K562 (cell line): ENCODE measurements around the gene HBEGF.

ENCODE experiments used
- BHLHE40 ChIP-seq: IDR thresholded peaks from 2 replicates; pipeline ENCODE4 v1.6.1; 2011; ENCODE audit warnings: low read length, improper control_type of control experiment
- CTCF ChIP-seq, 3 experiments: IDR thresholded peaks in 2 of 3; conservative IDR thresholded peaks in 1 of 3; 2 replicates each; pipeline ENCODE4 v1.5.1; 2011 to 2012; ENCODE audit warnings: low read length in 3 of 3, mild to moderate bottlenecking in 3 of 3, control low read depth in 2 of 3, improper control_type of control experiment in 1 of 3, inconsistent platforms in 1 of 3, low read depth in 1 of 3, mixed read lengths in 1 of 3, moderate library complexity in 1 of 3; ENCODE audit not compliant: insufficient read depth in 2 of 3
- ELF1 ChIP-seq: fragments of 200-800 bp; sonication (Bioruptor generic); IDR thresholded peaks from 2 replicates; pipeline ENCODE4 v1.6.1; 2016; ENCODE audit warnings: missing genetic modification characterization, missing compliant biosample characterization
- FOXK2 ChIP-seq, 2 experiments: fragments of 450-650 bp; IDR thresholded peaks in 1 of 2; conservative IDR thresholded peaks in 1 of 2; 2 replicates each; pipeline ENCODE4 v1.6.1; 2016; ENCODE audit warnings: low read depth in 2 of 2, mild to moderate bottlenecking in 1 of 2
- FOXO4 ChIP-seq: fragments of 450-650 bp; formaldehyde crosslinking; IDR thresholded peaks from 2 replicates; pipeline ENCODE4 v1.4.0; 2020; ENCODE audit warnings: mild to moderate bottlenecking, moderate library complexity
- GTF2F1 ChIP-seq: IDR thresholded peaks from 2 replicates; pipeline ENCODE4 v1.6.1; 2011; ENCODE audit warnings: low read depth, low read length, improper control_type of control experiment
- POLR2A ChIP-seq: fragments of 450-650 bp; conservative IDR thresholded peaks from 2 replicates; pipeline ENCODE4 v1.6.1; 2016
- ZBTB11 ChIP-seq, 3 experiments: fragments of 200-800 bp in 1 of 3; fragments of 250-450 bp in 1 of 3; fragments of 450-650 bp in 1 of 3; sonication (Bioruptor Pico) in 1 of 3; sonication (Bioruptor generic) in 1 of 3; formaldehyde crosslinking in 1 of 3; IDR thresholded peaks; 2 replicates each; pipeline versions ENCODE4 v1.6.1 to v1.8.0; 2016 to 2022; ENCODE audit warnings: mild to moderate bottlenecking in 2 of 3, missing genetic modification characterization in 2 of 3, missing compliant biosample characterization in 1 of 3, moderate library complexity in 1 of 3
- ZNF24 ChIP-seq: fragments of 450-650 bp; IDR thresholded peaks from 2 replicates; pipeline ENCODE4 v1.6.1; 2016
- ZNF280B ChIP-seq: fragments of 250-450 bp; sonication (Bioruptor Pico); IDR thresholded peaks from 2 replicates; pipeline ENCODE4 v1.5.1; 2021; ENCODE audit warnings: mild to moderate bottlenecking
- ZNF551 ChIP-seq: fragments of 250-450 bp; sonication (Bioruptor Pico); IDR thresholded peaks from 2 replicates; pipeline ENCODE4 v1.5.0; 2021; ENCODE audit warnings: mild to moderate bottlenecking, moderate library complexity

GRCh38 chr5:140336388-140336787 lies 10.0 kb downstream of the HBEGF start:
- no peak for TF ChIP-seq FOXO4
- TF ChIP-seq ZNF280B (CRISPR knock-in tag) = no peak
- no peak for TF ChIP-seq GTF2F1
- no peak for TF ChIP-seq POLR2A
- no peak for TF ChIP-seq ZNF24
- no peak for TF ChIP-seq FOXK2 (conservative IDR thresholded peaks at IDR 0.05 in 1 of 2, IDR thresholded peaks at IDR 0.05 in 1 of 2; ENCODE audit: low read depth in 2 of 2)
- no peak for TF ChIP-seq ZBTB11 (CRISPR knock-in tag; IDR thresholded peaks at IDR 0.05)
- TF ChIP-seq CTCF (IDR thresholded peaks at IDR 0.05 in 2 of 3, conservative IDR thresholded peaks at IDR 0.05 in 1 of 3; ENCODE audit: insufficient read depth in 2 of 3, low read depth in 1 of 3, low read length in 3 of 3) = no peak; a peak in 1 of 6 replicates
- TF ChIP-seq ZNF551 (CRISPR knock-in tag) = no peak
- no peak for TF ChIP-seq ELF1
- TF ChIP-seq BHLHE40 = no peak
